ENCODE measurements around the gene CDH4. TPM values are rescaled to one million over a fixed set of nuclear protein-coding genes. Genes with fewer than 3 reads are reported as not detected.

Gene CDH4
- total RNA-seq, 2 experiments from 2014 or later = not detected

GRCh38 chr20:61844621-61845020 lies 592.6 kb downstream of the CDH4 start:
- Histone ChIP-seq H4K20me1 (ENCODE audit: insufficient read depth, low read length) (no peaks in the 10 kb centered on the region), H2AFZ (ENCODE audit: low read length) (no peak overlapping the region), H3K4me2 (ENCODE audit: low read length) (no peak overlapping the region), H3K79me2 (ENCODE audit: insufficient read depth, low read depth, low read length) (no peaks in the 10 kb centered on the region), H3K36me3 (ENCODE audit: insufficient read depth, low read length) (no peaks in the 10 kb centered on the region), H3K27ac (ENCODE audit: low read depth, low read length, poor library complexity, severe bottlenecking) (no peak overlapping the region), H3K4me1 (ENCODE audit: insufficient read depth, low read length, poor library complexity, severe bottlenecking) (no peaks in the 10 kb centered on the region), H3K4me3 (ENCODE audit: low read depth, low read length, poor library complexity, severe bottlenecking) (no peak overlapping the region), H3K9me3 (ENCODE audit: low read length) (no peaks in the 10 kb centered on the region), H3K9me2 (ENCODE audit: insufficient read depth, low read length) (no peaks in the 10 kb centered on the region)
- intact Hi-C loops (cut with micrococcal nuclease; ENCODE audit: unreplicated experiment) = no loop called here
- BruUV-seq (replicated peaks) = no TSS peak
- no peak for DNase-seq (ENCODE audit: low spot score)
- ChIA-PET CTCF (ENCODE audit: unreplicated experiment) (no interaction called here), POLR2A (no interaction called here)
- TF ChIP-seq CTCF (conservative IDR thresholded peaks at IDR 0.05; ENCODE audit: low read length) (no peak), EZH2phosphoT487 (IDR thresholded peaks at IDR 0.05; ENCODE audit: borderline replicate concordance, low read depth, low read length) (no peak)

GRCh38 chr20:61845233-61845671 lies 593.2 kb downstream of the CDH4 start:
- Histone ChIP-seq H3K79me2 (ENCODE audit: insufficient read depth, low read depth, low read length) (no peaks in the 10 kb centered on the region), H4K20me1 (ENCODE audit: insufficient read depth, low read length) (no peaks in the 10 kb centered on the region), H3K9me3 (ENCODE audit: low read length) (no peaks in the 10 kb centered on the region), H3K4me1 (ENCODE audit: insufficient read depth, low read length, poor library complexity, severe bottlenecking) (no peaks in the 10 kb centered on the region), H3K27ac (ENCODE audit: low read depth, low read length, poor library complexity, severe bottlenecking) (no peak overlapping the region), H3K4me3 (ENCODE audit: low read depth, low read length, poor library complexity, severe bottlenecking) (no peak overlapping the region), H2AFZ (ENCODE audit: low read length) (no peak overlapping the region), H3K36me3 (ENCODE audit: insufficient read depth, low read length) (no peaks in the 10 kb centered on the region), H3K4me2 (ENCODE audit: low read length) (no peak overlapping the region), H3K9me2 (ENCODE audit: insufficient read depth, low read length) (no peaks in the 10 kb centered on the region)
- no peak for DNase-seq (ENCODE audit: low spot score)
- TF ChIP-seq CTCF (conservative IDR thresholded peaks at IDR 0.05; ENCODE audit: low read length) = no peak
- TF ChIP-seq EZH2phosphoT487 (IDR thresholded peaks at IDR 0.05; ENCODE audit: borderline replicate concordance, low read depth, low read length) = no peak
- CTCF ChIA-PET (ENCODE audit: unreplicated experiment) = no interaction called here
- intact Hi-C loops (cut with micrococcal nuclease; ENCODE audit: unreplicated experiment) = no loop called here
- BruUV-seq (replicated peaks) = no TSS peak
- POLR2A ChIA-PET = no interaction called here

- BruUV-seq (replicated peaks) = no TSS peak
- Histone ChIP-seq H3K9me3 (ENCODE audit: low read length) (no peaks in the 10 kb centered on the region), H3K27ac (ENCODE audit: low read depth, low read length, poor library complexity, severe bottlenecking) (no peak overlapping the region), H3K4me3 (ENCODE audit: low read depth, low read length, poor library complexity, severe bottlenecking) (no peak overlapping the region), H2AFZ (ENCODE audit: low read length) (no peak overlapping the region), H3K36me3 (ENCODE audit: insufficient read depth, low read length) (no peaks in the 10 kb centered on the region), H3K4me2 (ENCODE audit: low read length) (no peak overlapping the region), H3K79me2 (ENCODE audit: insufficient read depth, low read depth, low read length) (no peaks in the 10 kb centered on the region), H3K4me1 (ENCODE audit: insufficient read depth, low read length, poor library complexity, severe bottlenecking) (no peaks in the 10 kb centered on the region), H3K9me2 (ENCODE audit: insufficient read depth, low read length) (no peaks in the 10 kb centered on the region), H4K20me1 (ENCODE audit: insufficient read depth, low read length) (no peaks in the 10 kb centered on the region)
- POLR2A ChIA-PET = no interaction called here
- no peak for DNase-seq (ENCODE audit: low spot score)
- intact Hi-C loops (cut with micrococcal nuclease; ENCODE audit: unreplicated experiment) = no loop called here
- CTCF ChIA-PET (ENCODE audit: unreplicated experiment) = no interaction called here
- no peak for TF ChIP-seq CTCF (conservative IDR thresholded peaks at IDR 0.05; ENCODE audit: low read length)
- TF ChIP-seq EZH2phosphoT487 (IDR thresholded peaks at IDR 0.05; ENCODE audit: borderline replicate concordance, low read depth, low read length) = no peak
Observed at GRCh38 chr20:61846074-61846473, 594.0 kb downstream of the CDH4 start.

Data from OCI-LY7 (cell line).